NAMALWA (cell line): ENCODE data around the gene BICD1.

Experiments used
- DNase-seq: peaks from one replicate; pipeline ENCODE4 v3.0.0-alpha.2; 2015; ENCODE audit warnings: low spot score

The BICD1 gene

GRCh38 chr12:32281098-32281497, 174.5 kb downstream of the BICD1 start:
- DNase-seq, result no peak

- no peak for DNase-seq
Measured at GRCh38 chr12:32284561-32284960, 177.9 kb downstream of the BICD1 start.

- DNase-seq, result no peak
Measured at GRCh38 chr12:32285021-32285420, 178.4 kb downstream of the BICD1 start.

GRCh38 chr12:32285489-32285888, 178.8 kb downstream of the BICD1 start:
- no peak for DNase-seq

GRCh38 chr12:32290411-32290810, 183.8 kb downstream of the BICD1 start:
- no peak for DNase-seq

- DNase-seq, result no peak
Measured at GRCh38 chr12:32292151-32292550, 185.5 kb downstream of the BICD1 start.

- no peak for DNase-seq
Measured at GRCh38 chr12:32293808-32294419, 187.3 kb downstream of the BICD1 start.

GRCh38 chr12:32296567-32296966, 189.9 kb downstream of the BICD1 start:
- DNase-seq, result no peak

GRCh38 chr12:32298917-32299316, 192.3 kb downstream of the BICD1 start:
- no peak for DNase-seq

- DNase-seq, result no peak
Measured at GRCh38 chr12:32301216-32301615, 194.6 kb downstream of the BICD1 start.

- DNase-seq, result peak; percentile 81
Measured at GRCh38 chr12:32302218-32303173, 195.8 kb downstream of the BICD1 start.

GRCh38 chr12:32303174-32303549, 196.5 kb downstream of the BICD1 start:
- DNase-seq, result no peak

GRCh38 chr12:32305163-32305562, 198.5 kb downstream of the BICD1 start:
- peak; percentile 76 for DNase-seq

- no peak for DNase-seq
Measured at GRCh38 chr12:32307326-32307725, 200.7 kb downstream of the BICD1 start.

- DNase-seq, result no peak
Measured at GRCh38 chr12:32309811-32310736, 203.4 kb downstream of the BICD1 start.

GRCh38 chr12:32312049-32312670, 205.5 kb downstream of the BICD1 start:
- DNase-seq, result peak; percentile 83

GRCh38 chr12:32322354-32322753, 215.7 kb downstream of the BICD1 start:
- DNase-seq, result no peak

GRCh38 chr12:32331133-32331532, 224.5 kb downstream of the BICD1 start:
- no peak for DNase-seq

- no peak for DNase-seq
Measured at GRCh38 chr12:32332446-32332845, 225.8 kb downstream of the BICD1 start.

- no peak for DNase-seq
Measured at GRCh38 chr12:32334371-32334777, 227.7 kb downstream of the BICD1 start.

GRCh38 chr12:32336261-32336660, 229.6 kb downstream of the BICD1 start:
- DNase-seq, result no peak

- no peak for DNase-seq
Measured at GRCh38 chr12:32343496-32343895, 236.8 kb downstream of the BICD1 start.
